ENCODE measurements around the gene PNPLA3.

Gene PNPLA3

DNA sequence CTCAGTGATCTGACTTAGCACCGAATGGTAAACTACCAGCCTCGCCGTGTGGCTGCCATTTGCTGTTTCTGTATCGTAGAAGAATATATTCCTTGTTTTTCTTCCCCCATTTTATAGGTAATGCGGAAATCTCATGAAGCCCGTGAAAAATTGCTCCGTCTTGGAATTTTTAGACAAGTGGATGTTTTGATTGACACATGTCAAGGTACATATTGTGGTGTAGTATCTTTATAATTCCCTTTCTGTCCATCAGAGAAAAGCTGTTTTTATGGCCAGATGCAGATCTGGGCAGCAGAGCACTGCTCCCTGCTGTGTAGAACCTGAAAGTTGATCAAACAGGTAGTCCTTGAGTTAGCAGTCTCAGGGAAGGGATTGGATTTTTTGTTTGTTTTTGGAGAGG lies 45.0 kb downstream of the PNPLA3 start:
- DNase-seq: no peak

DNA sequence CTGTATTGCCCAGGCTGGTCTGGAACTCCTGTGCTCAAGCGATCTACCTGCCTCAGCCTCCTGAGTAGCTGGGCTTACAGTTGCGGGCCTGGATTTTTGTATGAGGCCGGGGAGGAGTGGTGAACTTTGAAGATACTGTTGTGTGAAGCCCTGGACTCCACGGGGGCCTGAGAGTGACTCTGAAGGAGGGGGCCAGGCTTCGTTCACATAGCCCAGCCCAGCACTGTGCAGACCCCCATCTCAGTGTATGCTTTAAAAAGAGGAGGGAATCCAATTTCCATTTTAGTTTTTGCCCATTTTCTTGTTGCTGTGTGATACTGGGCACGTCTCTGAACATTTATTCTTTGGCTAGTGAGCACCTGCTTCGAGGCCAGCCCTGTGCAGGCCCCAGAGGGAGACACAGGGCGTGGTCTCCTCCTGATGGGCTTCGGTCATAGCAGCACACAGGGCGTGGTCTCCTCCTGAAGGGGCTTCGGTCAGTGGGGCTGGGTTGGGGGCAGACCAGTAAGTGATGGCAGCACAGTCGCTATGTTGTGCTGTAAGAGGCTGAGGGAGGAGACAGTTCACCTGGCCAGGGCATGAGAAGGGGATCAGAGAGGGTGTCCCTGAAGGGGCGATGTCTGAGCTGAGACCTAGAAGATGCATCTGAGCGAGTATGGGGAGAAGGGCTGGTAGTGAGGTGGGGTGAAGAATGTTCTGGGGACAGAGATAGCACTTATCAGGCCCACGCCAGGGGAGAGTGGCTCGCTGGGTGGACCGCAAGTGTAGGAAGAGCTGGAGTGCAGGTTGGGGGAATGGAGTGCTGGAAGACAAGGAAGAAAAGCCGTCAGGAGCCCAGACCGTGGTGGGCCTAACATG lies 45.6 kb downstream of the PNPLA3 start:
- DNase-seq: no peak

DNA sequence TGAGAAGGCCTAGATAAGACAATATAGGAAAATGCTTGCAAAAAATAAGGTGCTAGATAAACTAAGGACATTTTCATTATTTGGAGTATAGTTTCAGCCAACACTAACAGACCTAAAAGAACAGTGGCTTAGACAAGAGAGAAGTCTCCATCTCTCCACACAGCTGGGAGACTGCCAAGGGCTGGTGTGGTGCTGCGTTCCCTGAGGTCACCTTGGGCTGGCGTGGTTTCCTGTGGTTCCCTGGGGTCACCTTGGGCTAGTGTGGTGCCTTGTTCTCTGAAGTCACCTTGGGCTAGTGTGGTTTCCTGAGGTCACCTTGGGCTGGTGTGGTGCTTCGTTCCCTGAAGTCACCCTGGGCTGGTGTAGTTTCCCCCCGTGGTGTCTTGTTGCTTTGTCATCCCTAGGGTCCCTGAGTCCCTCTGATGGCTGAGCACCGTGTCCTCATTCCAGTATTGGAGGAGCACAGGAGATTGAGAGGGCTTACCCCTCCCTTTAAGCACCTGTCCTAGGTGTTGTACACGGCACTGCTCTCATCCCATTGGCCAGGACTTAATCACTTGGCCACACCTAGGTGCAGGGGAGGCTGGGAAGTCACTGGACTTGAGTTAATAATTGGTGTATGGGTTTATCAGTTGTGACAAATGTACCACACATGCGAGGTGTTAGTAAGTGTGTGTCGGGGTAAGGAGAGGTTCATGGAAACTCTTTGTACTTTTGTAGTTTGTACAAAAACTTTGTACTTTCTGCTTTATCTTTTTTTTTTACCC lies 46.6 kb downstream of the PNPLA3 start:
- DNase-seq: no peak

DNA sequence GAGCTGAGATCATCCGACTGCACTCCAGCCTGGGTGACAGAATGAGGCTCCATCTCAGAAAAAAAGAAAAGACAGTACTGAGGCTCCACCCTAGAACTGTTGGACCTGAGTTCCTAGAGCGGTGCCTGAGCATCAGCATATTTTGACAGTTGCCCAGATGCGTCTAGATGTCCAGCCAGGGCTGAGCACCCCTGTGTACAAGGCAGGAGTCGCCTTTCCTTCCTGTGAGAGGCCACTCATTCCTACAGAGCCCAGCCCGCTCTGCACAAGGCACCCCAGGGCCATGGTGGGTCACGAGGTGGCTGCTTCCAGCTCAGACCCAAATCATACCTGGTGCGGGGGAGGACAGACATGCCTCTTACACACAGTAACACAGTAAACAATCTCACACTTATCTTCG lies 47.5 kb downstream of the PNPLA3 start:
- no peak for DNase-seq

DNA sequence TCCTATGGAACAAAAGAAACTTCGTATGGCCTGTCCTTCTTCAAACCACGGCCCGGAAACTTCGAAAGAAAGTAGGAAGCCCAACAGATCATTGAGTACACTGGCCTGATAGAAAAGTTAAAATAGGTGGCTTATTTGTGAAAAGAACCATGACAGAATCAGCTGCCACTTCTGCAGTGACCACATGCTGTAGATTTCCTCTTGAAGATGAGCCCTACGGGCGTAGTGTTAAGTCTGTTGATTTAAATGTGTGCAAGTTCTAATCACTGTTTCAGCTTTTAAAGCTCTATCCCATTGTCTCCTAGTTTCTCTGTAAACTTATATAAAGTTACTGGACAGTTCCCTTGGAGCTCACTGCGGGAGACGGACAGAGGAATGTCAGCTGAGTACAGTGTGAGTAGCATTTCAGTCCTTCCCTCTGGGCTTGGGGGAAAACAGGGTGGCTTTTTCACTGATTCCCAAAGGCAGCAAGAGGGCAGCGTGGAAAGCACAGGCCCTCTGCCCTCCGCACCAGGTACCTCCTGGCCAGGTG lies 49.4 kb downstream of the PNPLA3 start:
- no peak for DNase-seq

DNA sequence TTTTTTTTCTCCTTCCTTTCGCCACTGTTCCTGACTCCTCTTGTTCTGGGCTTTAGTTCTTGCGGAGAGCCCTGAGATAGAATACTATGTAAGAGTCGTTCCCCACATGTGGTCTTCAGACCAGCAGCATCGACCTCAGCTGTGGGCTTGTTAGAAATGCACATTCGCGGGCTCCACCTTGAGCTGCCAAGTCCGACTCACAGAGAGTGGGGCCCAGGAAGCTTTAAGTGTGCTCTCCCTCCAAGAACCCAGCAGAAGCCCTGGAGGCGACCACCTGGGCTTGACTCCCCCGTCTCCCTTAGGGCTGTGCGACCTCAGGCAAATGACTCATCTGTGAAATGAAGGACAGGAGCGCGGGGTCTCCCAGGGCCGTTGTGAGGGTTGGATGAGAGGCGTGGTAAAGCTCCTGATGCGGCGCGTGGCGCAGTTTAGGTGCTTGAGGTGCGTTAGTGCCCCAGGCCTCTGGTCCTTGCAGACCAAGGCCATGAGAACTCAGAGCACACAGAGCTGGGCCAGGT lies 50.5 kb downstream of the PNPLA3 start:
- DNase-seq: no peak

DNA sequence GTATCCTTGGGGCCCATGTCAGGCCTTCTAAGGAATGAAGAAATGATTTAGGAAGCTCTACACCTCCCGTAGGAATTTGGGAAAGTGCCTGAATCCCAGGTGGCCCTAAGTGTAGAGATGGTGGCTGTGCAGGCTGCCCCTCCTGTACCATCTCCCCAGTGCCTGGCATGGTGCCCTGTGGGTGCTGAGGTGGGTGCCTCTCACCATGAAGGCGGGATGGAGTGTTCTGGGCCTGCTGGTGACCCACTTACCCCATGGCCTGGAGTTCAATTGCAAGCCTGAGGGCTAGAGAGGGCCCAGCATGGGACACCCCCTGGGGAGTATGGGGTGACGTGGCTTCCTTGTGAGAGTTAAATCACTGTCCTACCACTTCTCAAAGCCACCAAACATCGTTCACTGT lies 51.4 kb downstream of the PNPLA3 start:
- no peak for DNase-seq

DNA sequence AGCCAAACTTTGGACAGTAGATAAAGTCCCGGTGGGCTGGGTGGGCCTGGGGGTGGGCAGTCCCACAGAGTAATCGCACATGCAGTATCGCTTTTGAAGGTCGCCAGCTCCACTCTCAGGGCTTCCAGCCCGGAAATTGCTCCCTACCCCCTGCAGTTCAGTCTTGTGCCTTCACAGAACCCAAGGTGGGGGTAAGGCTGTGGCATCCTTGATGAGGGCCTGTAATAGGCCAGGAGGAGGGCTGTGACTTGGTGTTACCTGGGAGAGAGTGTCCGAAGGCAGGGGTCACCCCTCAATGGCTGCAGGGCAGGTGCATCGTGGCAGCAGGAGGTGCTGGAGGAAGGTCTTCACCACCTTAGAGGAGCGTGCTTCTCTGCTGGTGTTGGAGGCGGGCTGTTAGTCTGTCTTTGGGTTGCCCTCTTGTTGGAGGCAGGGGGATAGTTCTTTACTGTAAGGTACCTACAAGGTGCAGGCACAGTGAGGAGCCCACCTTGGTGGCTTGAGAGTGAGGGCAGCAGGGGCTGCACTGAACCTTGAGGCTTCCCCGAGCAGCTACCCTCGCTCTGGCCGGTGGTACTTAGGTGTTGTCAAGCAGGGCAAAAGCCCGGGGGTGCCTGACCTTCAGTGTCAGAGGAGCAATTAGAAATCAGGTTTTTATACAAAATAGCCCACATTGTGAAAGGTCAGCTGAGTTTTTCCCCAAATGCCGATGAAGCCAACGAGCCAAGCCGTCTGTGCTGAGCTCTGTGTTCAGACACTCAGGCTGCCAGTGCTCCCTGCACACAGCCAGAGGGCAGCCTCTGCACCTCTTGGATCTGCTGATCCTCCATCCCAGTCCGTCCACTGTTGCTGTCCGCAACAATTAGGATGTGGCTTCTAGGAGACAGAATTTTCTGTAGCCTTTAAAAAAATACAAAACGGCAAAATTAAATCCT lies 53.5 kb downstream of the PNPLA3 start:
- DNase-seq: no peak

DNA sequence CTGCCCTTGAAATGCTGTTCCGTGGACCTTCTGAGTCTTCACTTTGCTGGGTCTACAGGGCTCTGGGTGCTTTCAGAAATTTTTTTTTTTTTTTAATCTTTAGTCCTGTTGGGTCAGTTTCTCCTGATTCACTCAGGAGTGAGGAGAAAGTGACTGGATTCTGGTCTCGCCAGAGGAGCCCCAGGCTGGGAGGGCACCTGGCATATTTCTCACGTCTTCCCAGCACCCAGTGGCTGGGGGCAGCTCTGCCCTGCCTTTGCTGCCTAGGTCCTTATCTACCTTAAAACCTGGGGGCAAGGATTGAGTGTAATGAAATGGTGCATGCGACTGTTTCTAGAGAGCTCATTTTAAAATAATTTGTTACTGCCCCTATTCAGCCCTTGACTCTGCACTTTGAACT lies 55.0 kb downstream of the PNPLA3 start:
- DNase-seq: no peak

DNA sequence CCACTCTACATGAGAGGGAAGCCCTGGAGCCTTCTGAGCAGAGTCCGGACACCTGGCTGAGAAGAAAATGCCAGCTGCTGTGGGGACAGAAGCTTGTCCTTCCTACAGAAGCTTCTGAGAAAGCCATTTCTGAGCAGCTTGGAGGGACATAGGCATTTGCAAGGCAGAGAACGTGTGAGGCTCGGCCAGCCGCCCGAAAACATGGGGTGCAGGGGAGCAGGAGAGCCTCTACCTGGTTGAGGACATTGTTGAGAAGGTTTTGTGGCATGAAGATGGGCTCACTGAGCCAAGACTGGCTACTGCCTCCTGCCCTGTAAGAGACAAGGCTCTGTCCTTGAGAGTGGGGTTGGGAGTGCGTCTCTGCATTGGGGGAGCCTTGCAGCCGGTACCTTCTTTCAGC lies 57.0 kb downstream of the PNPLA3 start:
- no peak for DNase-seq

DNA sequence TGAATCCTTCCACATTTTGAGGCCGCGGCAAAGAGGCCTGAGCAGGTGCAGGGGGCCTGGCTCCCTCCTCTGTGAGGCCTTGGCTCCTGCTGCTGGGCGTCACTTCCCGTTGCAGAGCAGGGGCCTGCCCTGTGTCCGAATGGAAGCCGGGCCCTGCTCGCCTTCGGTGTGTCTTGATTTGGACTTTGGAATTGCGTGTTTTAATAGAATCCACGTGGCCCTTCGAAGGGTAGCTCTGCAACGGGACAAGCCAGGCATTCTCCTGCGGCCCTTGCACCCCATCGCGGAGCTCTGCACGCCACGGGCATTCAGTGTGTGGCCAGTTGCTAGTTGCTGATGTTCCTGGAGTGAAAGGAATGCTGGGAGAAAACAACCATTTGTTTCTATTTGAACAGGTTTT lies 57.4 kb downstream of the PNPLA3 start:
- no peak for DNase-seq

DNA sequence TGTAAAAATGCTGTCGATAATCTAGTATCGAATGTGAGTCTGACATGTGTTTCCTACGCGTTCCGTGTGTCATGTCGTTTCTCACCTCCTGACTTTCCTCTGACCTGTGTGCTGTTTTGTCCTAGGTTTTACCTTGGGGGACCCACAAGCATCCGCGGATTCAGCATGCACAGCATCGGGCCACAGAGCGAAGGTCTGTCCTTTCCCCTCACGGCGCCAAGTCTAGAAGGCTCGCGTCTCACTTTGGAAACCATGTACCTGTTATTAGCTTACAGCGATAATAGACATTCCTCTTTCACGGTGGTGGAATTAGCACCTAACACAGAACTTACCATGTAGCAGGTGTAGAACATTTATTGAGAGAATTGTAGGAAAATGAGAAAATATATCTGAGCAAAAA lies 60.2 kb downstream of the PNPLA3 start:
- DNase-seq: no peak

DNA sequence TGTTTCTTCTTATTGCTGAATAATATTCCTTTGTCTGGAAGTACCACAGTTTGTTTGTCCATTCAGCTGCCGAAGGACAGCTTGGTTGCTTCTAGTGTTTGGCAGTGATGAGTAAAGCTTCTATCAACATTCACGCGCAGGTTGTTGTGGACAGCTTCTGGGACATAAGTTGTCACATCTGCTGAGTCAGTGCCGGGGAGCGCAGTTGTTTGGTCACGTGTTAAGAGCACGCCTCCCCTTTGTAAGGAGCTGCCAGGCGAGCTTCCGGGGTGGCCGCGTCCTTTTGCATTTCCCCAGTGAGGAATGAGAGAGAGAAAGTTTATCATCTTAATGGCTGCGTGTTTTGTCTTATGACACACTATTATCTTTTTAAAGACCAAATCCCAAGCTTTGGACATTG lies 61.9 kb downstream of the PNPLA3 start:
- DNase-seq: no peak

DNA sequence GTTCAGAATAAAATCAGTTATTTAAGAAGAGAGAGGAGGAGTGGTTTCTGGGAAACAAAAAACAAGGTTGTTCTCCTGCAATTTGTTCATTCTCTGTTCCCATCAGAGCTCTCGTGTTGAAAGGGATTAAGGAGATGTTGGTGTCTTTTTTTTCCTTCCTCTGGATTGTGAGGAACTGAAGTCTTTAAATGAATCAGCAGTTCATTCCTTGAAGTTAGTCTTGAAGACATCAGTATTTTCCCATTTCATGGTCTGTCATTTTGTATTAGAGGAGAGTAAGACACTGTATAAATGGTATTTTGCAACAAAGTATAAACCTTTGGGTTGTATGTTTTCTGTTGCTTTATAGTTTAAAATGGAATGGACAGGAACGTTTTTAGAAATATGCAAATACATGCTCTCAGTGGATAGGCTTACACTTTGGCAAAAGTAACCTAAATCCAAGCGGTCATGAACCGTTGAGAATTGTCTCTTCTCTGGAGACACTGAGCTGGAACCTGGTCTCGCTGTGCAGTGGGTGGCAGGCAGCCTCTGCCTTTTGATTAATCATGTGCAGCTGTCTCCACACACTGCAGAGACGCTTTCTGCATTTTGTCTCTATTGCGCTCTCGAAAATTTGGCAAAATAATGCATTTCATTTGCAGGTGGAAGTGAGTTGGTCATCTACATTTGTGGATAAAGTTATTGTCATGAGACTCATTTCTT lies 64.7 kb downstream of the PNPLA3 start:
- DNase-seq: no peak

DNA sequence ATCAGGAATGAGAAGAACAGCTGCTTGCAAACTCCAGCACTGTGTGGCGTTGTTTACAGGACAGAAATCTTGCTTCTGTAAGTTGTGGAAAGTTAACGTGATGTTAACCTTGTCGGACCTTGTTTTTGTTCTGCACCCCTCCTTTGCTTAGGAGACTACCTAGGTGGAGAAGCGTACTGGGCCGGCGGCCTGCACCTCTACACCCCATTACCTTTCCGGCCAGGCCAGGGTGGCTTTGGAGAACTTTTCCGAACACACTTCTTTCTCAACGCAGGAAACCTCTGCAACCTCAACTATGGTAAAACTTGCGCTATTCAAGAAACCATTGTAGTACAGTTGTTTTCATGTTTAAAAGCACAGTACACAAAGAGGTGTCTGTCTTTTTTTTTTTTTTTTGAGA lies 65.4 kb downstream of the PNPLA3 start:
- no peak for DNase-seq

DNA sequence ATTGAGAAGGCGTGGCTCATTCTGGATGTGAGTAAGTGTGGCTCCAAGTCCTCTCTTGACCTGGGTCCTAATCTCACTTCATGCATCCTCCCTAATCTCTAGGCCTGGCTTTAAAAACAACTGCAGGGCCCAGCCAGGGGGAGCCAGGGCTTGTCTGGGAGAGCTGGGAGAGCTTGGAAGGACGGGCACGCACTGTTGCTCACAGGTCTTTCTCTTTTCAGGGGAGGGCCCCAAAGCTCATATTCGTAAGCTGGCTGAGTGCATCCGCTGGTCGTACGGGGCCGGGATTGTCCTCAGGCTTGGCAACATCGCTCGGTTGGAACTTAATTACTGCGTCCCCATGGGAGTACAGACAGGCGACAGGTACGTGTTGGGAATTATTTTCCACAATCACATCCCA lies 66.4 kb downstream of the PNPLA3 start:
- no peak for DNase-seq

DNA sequence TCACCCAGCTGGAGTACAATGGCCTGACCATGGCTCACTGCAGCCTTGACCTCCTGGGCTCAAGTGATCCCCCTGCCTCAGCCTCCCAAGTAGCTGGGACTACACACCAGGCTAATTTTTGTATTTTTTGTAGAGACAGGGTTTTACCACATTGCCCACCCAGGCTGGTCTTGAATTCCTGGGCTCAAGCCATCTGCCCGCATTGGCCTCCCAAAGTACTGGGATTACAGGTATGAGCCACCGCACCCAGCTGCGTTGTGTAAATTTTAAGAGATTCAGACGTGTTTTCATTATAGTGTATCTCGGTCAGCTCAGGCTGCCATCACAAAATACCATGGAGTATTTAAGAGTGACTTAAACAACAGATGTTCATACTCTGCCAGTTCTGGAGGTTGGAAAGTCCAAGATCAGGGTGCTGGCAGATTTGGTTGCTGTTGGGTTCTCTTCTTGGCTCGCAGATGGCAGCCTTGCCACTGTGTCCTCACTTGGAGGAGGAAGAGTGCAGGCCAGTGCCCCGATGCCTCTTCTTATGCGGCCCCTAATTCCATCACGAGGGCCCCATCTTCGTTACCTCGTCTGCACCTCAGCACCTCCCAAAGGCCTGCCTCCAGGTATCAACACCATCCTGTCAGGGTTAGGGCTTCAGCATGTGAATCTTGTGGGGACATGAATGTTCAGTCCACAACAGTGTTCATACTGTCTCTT lies 67.9 kb downstream of the PNPLA3 start:
- no peak for DNase-seq

DNA sequence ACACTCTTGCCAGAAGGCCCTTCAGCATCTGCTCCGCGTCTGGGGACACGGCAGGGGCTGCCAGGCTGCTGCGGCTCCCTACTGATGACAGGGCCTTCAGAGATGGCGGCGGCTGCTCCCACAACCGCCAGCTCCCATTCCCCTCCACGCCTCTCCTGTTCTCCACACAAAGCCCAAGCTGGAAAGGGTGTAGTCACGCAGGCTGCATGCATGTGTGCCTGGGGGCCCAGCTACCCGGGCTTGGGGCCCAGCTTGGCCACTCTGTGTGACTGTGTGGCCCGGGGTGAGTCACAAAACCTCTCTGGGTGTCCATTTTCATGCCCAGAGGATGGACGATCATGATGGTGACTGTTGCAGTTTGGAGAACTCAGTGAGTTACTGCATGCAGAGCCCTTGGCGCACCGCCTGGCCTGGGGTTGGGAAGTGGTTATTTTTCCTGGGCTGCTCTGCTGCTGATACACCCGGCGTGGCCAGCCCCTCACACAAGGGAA lies 68.8 kb downstream of the PNPLA3 start:
- DNase-seq: no peak

DNA sequence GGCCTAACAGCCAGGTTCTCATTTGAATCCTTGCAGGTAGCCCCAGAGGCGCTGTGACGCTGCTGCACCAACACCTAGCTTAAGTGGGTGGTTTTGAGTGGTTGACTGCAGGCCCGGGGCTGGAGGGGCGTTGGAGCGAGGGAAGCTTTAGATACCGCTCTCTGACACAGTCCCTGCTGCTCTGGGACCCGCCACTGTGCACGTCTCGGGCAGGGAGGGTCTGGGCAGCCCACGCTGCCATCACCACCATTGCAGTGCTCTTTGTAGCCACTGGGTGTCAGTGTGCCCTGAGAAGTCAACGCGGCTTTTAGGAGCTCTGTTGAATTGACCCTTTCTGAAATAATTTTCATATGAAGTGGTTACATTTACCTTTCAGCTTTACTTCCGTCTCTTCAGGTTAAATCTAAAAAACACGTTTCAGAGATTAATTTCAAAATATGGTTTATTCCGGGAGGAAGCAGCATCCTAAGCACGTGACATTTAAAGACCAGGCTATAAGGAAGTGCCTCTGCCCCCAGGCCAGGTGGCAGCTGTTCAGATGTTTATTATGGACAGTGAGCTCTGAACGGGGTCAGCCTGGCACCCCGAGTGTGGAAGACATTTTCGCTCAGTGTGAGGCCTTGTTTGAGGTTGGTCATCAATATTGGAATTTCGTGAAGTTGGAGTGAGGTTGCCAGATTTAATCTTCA lies 69.6 kb downstream of the PNPLA3 start:
- no peak for DNase-seq

DNA sequence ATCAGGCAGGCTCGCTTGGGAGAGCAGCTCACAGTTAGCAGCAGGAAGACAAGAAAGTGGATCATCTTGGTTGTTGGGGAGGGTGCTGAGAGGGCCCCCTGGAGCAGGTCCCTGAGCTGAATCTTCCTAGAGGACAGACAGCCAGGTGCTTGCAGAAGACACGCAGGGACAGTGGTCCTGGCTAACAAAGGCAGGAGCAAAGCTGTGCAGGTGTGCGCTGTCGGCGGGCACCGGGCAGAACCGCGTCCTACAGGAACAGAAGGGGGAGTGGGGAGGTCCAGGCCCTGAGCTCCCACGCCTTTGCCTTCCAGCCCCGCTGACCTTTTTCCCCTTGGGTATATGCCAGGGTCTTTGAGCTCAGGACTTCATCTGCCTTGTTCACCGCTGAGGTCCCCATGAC lies 70.4 kb downstream of the PNPLA3 start:
- DNase-seq: no peak

DNA sequence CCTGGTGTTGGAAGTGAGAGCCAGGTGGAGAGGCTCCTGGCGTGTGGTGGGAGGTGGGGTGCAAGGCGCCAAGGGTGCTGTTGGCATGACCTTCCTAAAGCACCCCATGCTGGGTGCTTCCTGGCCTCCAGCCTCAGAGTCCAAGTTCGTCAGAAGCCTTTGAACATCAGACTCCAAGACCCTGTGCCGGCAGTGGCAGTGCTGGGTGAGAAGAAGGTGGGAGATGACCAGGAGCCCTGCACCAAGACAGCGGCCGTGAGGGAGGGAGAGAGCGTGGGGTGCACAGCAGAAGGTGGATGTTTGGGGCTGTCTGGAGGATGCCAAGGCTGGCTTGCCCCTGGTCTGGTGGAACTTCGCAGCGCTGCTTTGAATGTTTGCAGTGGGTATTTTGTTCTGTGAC lies 70.8 kb downstream of the PNPLA3 start:
- DNase-seq: no peak

Measured in SIG-M5 (cell line).